PC-9 (cell line): Measurements from ENCODE around the gene CEP68. TPM values are rescaled to one million over a fixed set of nuclear protein-coding genes. Genes with fewer than 3 reads are reported as not detected.

Source experiments
- BruUV-seq: library from RNA; stranded (reverse); fragments of 400-500 nt; replicated peaks from 2 replicates; lab custom pipeline; 2021; lab: Mats Ljungman, UMichigan
- CTCF ChIA-PET: fragments of 300-600 bp; sonication (Branson Sonifier 250); formaldehyde crosslinking; loops from one replicate; lab custom pipeline; 2022; ENCODE audit warnings: antibody characterized with exemption; lab: Charles Lee
- POLR2A ChIA-PET: fragments of 300-600 bp; sonication (Branson Sonifier 250); formaldehyde crosslinking; loops from one replicate; lab custom pipeline; 2022; ENCODE audit warnings: antibody characterized with exemption; ENCODE audit not compliant: unreplicated experiment; lab: Charles Lee
- DNase-seq, 2 experiments: peaks; one replicate each; pipeline versions ENCODE4 v3.0.0 to v3.0.0-alpha.2; 2015 to 2022; ENCODE audit warnings: mixed read lengths in 1 of 2
- H2AFZ ChIP-seq: fragments of 200-600 bp; sonication (generic); 2 replicates; pipeline ENCODE4 v1.8.1; 2017; ENCODE audit warnings: antibody characterized with exemption
- H3F3A ChIP-seq: fragments of 200-600 bp; sonication (generic); 2 replicates; pipeline ENCODE4 v1.8.1; 2017; ENCODE audit warnings: antibody characterized with exemption, mild to moderate bottlenecking, low read depth; ENCODE audit not compliant: insufficient read depth
- H3K27ac ChIP-seq: fragments of 200-600 bp; sonication (generic); 2 replicates; pipeline ENCODE4 v1.6.1; 2016; ENCODE audit warnings: mixed run types
- H3K27me3 ChIP-seq: fragments of 200-600 bp; sonication (generic); 2 replicates; pipeline ENCODE4 v1.6.1; 2016; ENCODE audit warnings: low read depth, mixed run types; ENCODE audit not compliant: insufficient read depth
- H3K36me3 ChIP-seq: fragments of 200-600 bp; sonication (generic); 2 replicates; pipeline ENCODE4 v1.6.1; 2016; ENCODE audit warnings: low read depth, mixed run types
- H3K4me1 ChIP-seq: fragments of 200-600 bp; sonication (generic); replicated peaks from 2 replicates; pipeline ENCODE4 v1.6.1; 2016; ENCODE audit warnings: mixed run types; ENCODE audit not compliant: insufficient read depth
- H3K4me2 ChIP-seq: fragments of 200-600 bp; sonication (generic); 2 replicates; pipeline ENCODE4 v1.6.1; 2017; ENCODE audit warnings: mixed run types
- H3K4me3 ChIP-seq: fragments of 200-600 bp; sonication (generic); 2 replicates; pipeline ENCODE4 v1.6.1; 2016; ENCODE audit warnings: mixed run types
- H3K79me2 ChIP-seq: fragments of 200-600 bp; sonication (generic); 2 replicates; pipeline ENCODE4 v1.6.1; 2017; ENCODE audit warnings: low read depth, mixed run types
- H3K9me2 ChIP-seq: fragments of 200-600 bp; sonication (generic); 2 replicates; pipeline ENCODE4 v1.8.1; 2017; ENCODE audit warnings: mild to moderate bottlenecking; ENCODE audit not compliant: insufficient read depth
- H3K9me3 ChIP-seq: fragments of 200-600 bp; sonication (generic); 2 replicates; pipeline ENCODE4 v1.8.1; 2016; ENCODE audit warnings: low read depth; ENCODE audit not compliant: insufficient read depth
- H4K20me1 ChIP-seq: fragments of 200-600 bp; sonication (generic); 2 replicates; pipeline ENCODE4 v1.8.1; 2017; ENCODE audit not compliant: insufficient read depth
- CTCF ChIP-seq: fragments of 200-600 bp; sonication (generic); conservative IDR thresholded peaks from 2 replicates; pipeline ENCODE4 v1.6.1; 2017; ENCODE audit warnings: mixed run types, antibody characterized with exemption, mild to moderate bottlenecking, moderate library complexity
- EZH2 ChIP-seq: fragments of 200-600 bp; sonication (generic); IDR thresholded peaks from 2 replicates; pipeline ENCODE4 v1.8.0; 2017; ENCODE audit warnings: antibody characterized with exemption, low read depth
- intact Hi-C: fragments of 100-400 bp; cut with micrococcal nuclease; formaldehyde crosslinking; loops from one replicate; pipeline ENCODE4 v1.10.0; 2022; ENCODE audit not compliant: unreplicated experiment
- total RNA-seq: library from RNA; stranded (reverse); gene quantifications from 2 replicates; pipeline ENCODE4 v1.2.3, GENCODE V29; 2021

The CEP68 gene
- total RNA-seq, 1 experiment from 2014 or later: 10.8 TPM

GRCh38 chr2:65055422-65056214 is 598 bp upstream of the CEP68 start:
- ChIA-PET CTCF (interaction anchor here (1.1 kb wide), 1 partner anchor 113 kb away, joined by 5 read pairs; no protein-coding TSS in a partner anchor), POLR2A (interaction anchor here (0.5 to 0.7 kb wide), 5 partner anchors 9 to 153 kb away, joined by 3 to 11 read pairs (median 4); no protein-coding TSS in a partner anchor)
- DNase-seq: no peak
- Histone ChIP-seq H3F3A (peaks cover 9% of the 10 kb centered on the region; the same call in 1 of the 2 replicates), H2AFZ (peak overlapping the region; percentile 99), H3K79me2 (no peaks in the 10 kb centered on the region), H3K27ac (no peak overlapping the region), H3K9me3 (no peaks in the 10 kb centered on the region), H3K4me2 (peak overlapping the region; percentile 90), H3K4me1 (peaks cover 14% of the 10 kb centered on the region), H3K9me2 (no peaks in the 10 kb centered on the region), H3K36me3 (no peaks in the 10 kb centered on the region), H3K4me3 (peak overlapping the region; percentile 86), H3K27me3 (no peaks in the 10 kb centered on the region), H4K20me1 (no peaks in the 10 kb centered on the region; the same call in 1 of the 2 replicates)
- intact Hi-C loops: loop anchor here (5.0 kb wide), 1 partner anchor 172 kb away; the partner anchor contains the start of gene ACTR2
- no TSS peak for BruUV-seq
- TF ChIP-seq EZH2: no peak
- TF ChIP-seq CTCF: no peak

GRCh38 chr2:65057054-65057375 is 799 bp downstream of the CEP68 start:
- H3K4me3 ChIP-seq: peak overlapping the region; percentile 86
- no peaks in the 10 kb centered on the region for H3K27me3 ChIP-seq
- DNase-seq: no peak
- POLR2A ChIA-PET: interaction anchor here (0.6 kb wide), 1 partner anchor 199 kb away, joined by 7 read pairs; no protein-coding TSS in a partner anchor
- no peaks in the 10 kb centered on the region for H3K36me3 ChIP-seq
- peaks cover 14% of the 10 kb centered on the region for H3K4me1 ChIP-seq
- CTCF ChIA-PET: no interaction called here
- peak overlapping the region; percentile 99; the same call in 1 of the 2 replicates for H2AFZ ChIP-seq
- H4K20me1 ChIP-seq: no peaks in the 10 kb centered on the region; the same call in 1 of the 2 replicates
- H3K79me2 ChIP-seq: no peaks in the 10 kb centered on the region
- no peaks in the 10 kb centered on the region for H3K9me3 ChIP-seq
- H3K9me2 ChIP-seq: no peaks in the 10 kb centered on the region
- TF ChIP-seq EZH2 (no peak), CTCF (no peak)
- peaks cover 9% of the 10 kb centered on the region; the same call in 1 of the 2 replicates for H3F3A ChIP-seq
- no TSS peak for BruUV-seq
- intact Hi-C loops: loop anchor here (5.0 kb wide), 1 partner anchor 170 kb away; the partner anchor contains the start of gene ACTR2
- peak overlapping the region; percentile 90 for H3K4me2 ChIP-seq
- H3K27ac ChIP-seq: no peak overlapping the region

GRCh38 chr2:65057391-65058052 is 1.3 kb downstream of the CEP68 start:
- BruUV-seq: no TSS peak
- Histone ChIP-seq H3K9me3 (no peaks in the 10 kb centered on the region), H3K27me3 (no peaks in the 10 kb centered on the region), H4K20me1 (no peaks in the 10 kb centered on the region; the same call in 1 of the 2 replicates), H3K9me2 (no peaks in the 10 kb centered on the region), H3K27ac (no peak overlapping the region), H3K79me2 (no peaks in the 10 kb centered on the region), H3F3A (peaks cover 9% of the 10 kb centered on the region; the same call in 1 of the 2 replicates), H3K4me2 (peak overlapping the region; percentile 90), H2AFZ (peak overlapping the region; percentile 99; the same call in 1 of the 2 replicates), H3K36me3 (no peaks in the 10 kb centered on the region), H3K4me1 (peaks cover 14% of the 10 kb centered on the region), H3K4me3 (peak overlapping the region; percentile 86)
- peak; percentile 41 to 74 for DNase-seq
- ChIA-PET POLR2A (interaction anchor here (0.6 kb wide), 1 partner anchor 200 kb away, joined by 7 read pairs; no protein-coding TSS in a partner anchor), CTCF (no interaction called here)
- TF ChIP-seq EZH2 (no peak), CTCF (no peak)
- intact Hi-C loops: loop anchor here (5.0 kb wide), 1 partner anchor 170 kb away; the partner anchor contains the start of gene ACTR2
